Breast epithelium (tissue), 4 donors: Measurements from ENCODE around the gene CATSPER3. TPM values are rescaled to one million over a fixed set of nuclear protein-coding genes. Genes with fewer than 3 reads are reported as not detected.

Source experiments
- DNase-seq, 2 donors: peaks; one replicate each; pipeline ENCODE4 v3.0.0-alpha.2; 2019; ENCODE audit warnings: low spot score in 2 of 2
- H3K27ac ChIP-seq, 2 donors: fragments of 200-600 bp; sonication (generic) in 1 of 2; one replicate each; pipeline ENCODE4 v1.5.1; 2016 to 2019; ENCODE audit warnings: mild to moderate bottlenecking in 1 of 2
- H3K27me3 ChIP-seq, 2 donors: fragments of 200-600 bp; sonication (generic) in 1 of 2; one replicate each; pipeline versions ENCODE4 v1.5.1 to v1.6.0; 2017 to 2019; ENCODE audit warnings: control low read depth in 1 of 2, mild to moderate bottlenecking in 1 of 2
- H3K36me3 ChIP-seq: fragments of 200-600 bp; one replicate; pipeline ENCODE4 v1.5.1; 2019
- H3K4me1 ChIP-seq, 2 donors: fragments of 200-600 bp; sonication (generic); one replicate each; pipeline ENCODE4 v1.5.1; 2016 to 2019; ENCODE audit warnings: control low read depth in 1 of 2
- H3K4me3 ChIP-seq, 3 donors: fragments of 200-600 bp; sonication (generic); 1 replicate in 2 of 3; 2 replicates in 1 of 3; pipeline ENCODE4 v1.5.1; 2016 to 2019; ENCODE audit warnings: mild to moderate bottlenecking in 3 of 3, moderate library complexity in 2 of 3
- H3K9me3 ChIP-seq, 2 donors: fragments of 200-600 bp; sonication (generic) in 1 of 2; one replicate each; pipeline ENCODE4 v1.5.1; 2016 to 2019; ENCODE audit warnings: control low read depth in 1 of 2
- POLR2A ChIP-seq: fragments of 450-650 bp; IDR thresholded peaks from one replicate; pipeline ENCODE4 v1.6.1; 2016; ENCODE audit warnings: antibody characterized with exemption, mild to moderate bottlenecking, moderate library complexity
- POLR2AphosphoS5 ChIP-seq, 3 donors: sonication (generic); formaldehyde crosslinking; IDR thresholded peaks; one replicate each; pipeline ENCODE4 v1.6.1; 2017; ENCODE audit warnings: antibody characterized with exemption in 3 of 3
- intact Hi-C: fragments of 100-400 bp; cut with DNase I; formaldehyde crosslinking; loops from one replicate; pipeline ENCODE4 v1.15.1; 2023; ENCODE audit warnings: low total_unique reads
- total RNA-seq, 3 donors: library from RNA; depleted of rRNA; stranded (reverse); fragments of >200 nt; gene quantifications; one replicate each; pipeline ENCODE4 v1.1.0, GENCODE V29; 2016
- TF ChIP-seq, protein P1 (sequence below), 3 donors: fragments of 450-650 bp; IDR thresholded peaks; one replicate each; pipeline ENCODE4 v1.5.1; 2016 to 2017; ENCODE audit warnings: antibody characterized with exemption in 3 of 3, mild to moderate bottlenecking in 3 of 3, moderate library complexity in 3 of 3

Gene CATSPER3
- total RNA-seq, 3 donors from 2014 or later = 0.32 to 0.44 TPM; not detected in 1

DNA sequence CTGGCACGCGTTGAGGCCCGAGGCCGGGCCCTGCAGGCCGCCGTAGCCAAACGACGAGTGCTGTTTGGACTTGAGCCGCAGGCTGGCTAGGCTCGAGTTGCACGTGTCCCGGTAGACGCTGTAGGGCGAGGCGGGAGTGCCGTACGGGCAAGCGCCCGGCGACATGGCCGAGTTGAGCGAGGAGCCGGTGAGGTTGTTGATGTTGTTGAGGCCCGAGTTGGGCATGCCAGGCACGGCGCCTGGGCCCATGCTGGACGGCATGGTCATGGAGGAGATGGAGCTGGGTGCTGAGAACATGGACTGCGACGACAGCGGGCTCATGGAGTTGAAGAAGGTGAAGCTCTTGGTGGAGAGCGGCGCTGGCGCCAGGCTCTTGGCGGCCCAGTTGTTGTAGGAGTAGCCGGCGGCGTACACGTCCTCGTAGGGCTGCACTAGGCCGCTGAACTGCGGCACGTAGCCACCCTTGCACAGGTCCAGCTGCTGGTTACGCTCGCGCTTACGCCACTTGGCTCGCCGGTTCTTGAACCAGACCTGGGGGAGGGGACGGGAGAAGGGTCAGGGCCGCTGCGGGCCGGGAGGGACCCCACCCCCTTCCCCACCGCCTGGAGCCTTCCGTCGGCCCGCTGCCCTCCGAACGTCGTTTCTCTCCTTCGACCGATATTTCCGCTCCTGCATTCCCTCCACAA lies 61.2 kb downstream of the CATSPER3 start:
- intact Hi-C loops = loop anchor here (5.0 kb wide), 1 partner anchor 1103 kb away; the partner anchor contains the start of gene SMAD5
- Histone ChIP-seq H3K4me1 (peaks cover 13 to 17% of the 10 kb centered on the region in 2 donors), H3K27me3 (peaks cover 7 to 70% of the 10 kb centered on the region in 2 donors), H3K9me3 (no peaks in the 10 kb centered on the region), H3K36me3 (no peaks in the 10 kb centered on the region), H3K4me3 (peak overlapping the region in 1 of 3 donors; percentile 2), H3K27ac (no peak overlapping the region)
- TF ChIP-seq POLR2A (no peak), POLR2AphosphoS5 (IDR thresholded peaks at IDR 0.05) (no peak)
- TF ChIP-seq, protein P1, sequence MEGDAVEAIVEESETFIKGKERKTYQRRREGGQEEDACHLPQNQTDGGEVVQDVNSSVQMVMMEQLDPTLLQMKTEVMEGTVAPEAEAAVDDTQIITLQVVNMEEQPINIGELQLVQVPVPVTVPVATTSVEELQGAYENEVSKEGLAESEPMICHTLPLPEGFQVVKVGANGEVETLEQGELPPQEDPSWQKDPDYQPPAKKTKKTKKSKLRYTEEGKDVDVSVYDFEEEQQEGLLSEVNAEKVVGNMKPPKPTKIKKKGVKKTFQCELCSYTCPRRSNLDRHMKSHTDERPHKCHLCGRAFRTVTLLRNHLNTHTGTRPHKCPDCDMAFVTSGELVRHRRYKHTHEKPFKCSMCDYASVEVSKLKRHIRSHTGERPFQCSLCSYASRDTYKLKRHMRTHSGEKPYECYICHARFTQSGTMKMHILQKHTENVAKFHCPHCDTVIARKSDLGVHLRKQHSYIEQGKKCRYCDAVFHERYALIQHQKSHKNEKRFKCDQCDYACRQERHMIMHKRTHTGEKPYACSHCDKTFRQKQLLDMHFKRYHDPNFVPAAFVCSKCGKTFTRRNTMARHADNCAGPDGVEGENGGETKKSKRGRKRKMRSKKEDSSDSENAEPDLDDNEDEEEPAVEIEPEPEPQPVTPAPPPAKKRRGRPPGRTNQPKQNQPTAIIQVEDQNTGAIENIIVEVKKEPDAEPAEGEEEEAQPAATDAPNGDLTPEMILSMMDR (IDR thresholded peaks at IDR 0.05) = no peak
- DNase-seq = no peak

DNA sequence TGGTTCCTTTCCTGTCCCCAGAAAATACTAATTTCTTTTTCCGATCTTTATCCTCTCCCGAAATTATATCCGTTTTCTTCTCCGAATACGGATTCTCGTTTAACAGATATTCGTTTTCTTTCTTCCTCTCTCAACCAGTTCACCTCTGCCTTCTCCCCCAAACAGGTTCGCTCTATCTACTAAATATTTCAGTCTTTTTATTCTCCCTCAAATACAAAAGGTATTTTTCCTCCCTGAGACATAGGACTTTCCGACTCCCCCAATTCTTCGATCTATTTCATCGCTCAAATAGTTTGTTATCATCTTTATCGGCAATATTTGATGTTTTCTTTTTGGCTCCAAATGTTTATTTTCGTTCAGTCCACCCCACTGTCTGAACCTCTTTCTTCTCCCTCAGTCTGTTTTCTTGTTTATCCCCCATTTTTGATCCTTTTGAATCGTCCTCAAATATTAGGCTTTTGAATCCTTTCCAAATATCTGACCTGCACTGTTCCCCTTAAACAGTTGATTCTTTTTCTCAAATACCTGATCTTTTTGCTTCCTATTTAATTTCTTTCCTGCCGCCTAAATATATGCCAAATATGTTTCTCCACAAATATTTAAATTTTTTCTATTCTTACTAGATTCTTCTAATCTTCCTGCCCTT lies 61.9 kb downstream of the CATSPER3 start:
- Histone ChIP-seq H3K27ac (no peak overlapping the region), H3K4me1 (peaks cover 13 to 17% of the 10 kb centered on the region in 2 donors), H3K27me3 (peaks cover 7 to 76% of the 10 kb centered on the region in 2 donors), H3K9me3 (no peaks in the 10 kb centered on the region), H3K36me3 (no peaks in the 10 kb centered on the region), H3K4me3 (no peak overlapping the region)
- intact Hi-C loops = loop anchor here (5.0 kb wide), 1 partner anchor 1103 kb away; the partner anchor contains the start of gene SMAD5
- TF ChIP-seq, protein P1 (IDR thresholded peaks at IDR 0.05) = no peak
- TF ChIP-seq POLR2AphosphoS5 (IDR thresholded peaks at IDR 0.05) = no peak
- TF ChIP-seq POLR2A = no peak
- DNase-seq = no peak

DNA sequence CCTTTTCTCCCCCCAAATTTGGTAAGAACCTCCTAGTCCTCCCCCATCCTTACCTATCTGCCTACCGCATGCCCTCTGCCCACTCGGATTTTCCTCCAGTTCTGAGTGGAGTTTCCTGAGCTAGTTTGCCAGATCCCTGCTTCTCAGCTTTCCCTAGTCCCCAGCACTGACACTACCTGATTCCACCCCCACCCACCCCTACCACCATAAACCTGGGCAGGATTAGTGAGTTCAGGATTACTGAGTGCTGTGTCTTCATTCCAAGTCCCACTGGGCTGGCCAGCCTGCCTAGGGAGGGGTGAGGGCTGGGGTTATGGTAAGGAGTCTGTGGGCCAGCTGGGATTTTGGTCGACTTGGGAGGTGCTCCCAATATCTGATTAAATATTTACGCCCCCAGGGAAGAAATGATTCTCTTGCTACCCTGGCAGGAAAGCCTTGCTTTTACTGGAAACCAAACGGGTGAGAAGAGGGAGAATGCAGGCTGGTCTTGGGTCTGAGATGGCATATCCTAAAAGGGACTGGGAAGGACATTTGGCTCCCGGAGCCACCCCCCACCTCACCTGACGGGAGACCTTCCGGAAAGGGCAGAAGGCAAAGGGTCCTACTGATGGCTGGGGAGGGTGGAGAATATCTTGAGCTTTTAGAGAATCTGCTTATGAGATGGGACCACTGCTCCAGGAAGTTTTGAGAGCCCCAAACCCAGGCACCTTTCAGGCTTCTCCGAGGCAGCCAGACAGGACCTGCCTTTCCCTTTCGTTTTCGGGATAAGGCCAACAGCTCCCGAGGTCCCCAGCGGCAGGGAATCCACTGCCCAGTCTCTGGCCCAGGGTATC lies 62.6 kb downstream of the CATSPER3 start:
- intact Hi-C loops = no loop called here
- no peak for DNase-seq
- H3K36me3 ChIP-seq = no peaks in the 10 kb centered on the region
- TF ChIP-seq, protein P1 (IDR thresholded peaks at IDR 0.05) = no peak
- TF ChIP-seq POLR2A (no peak), POLR2AphosphoS5 (IDR thresholded peaks at IDR 0.05) (no peak)
- H3K4me3 ChIP-seq = peak overlapping the region; percentile 24 to 67 (median 26)
- H3K4me1 ChIP-seq = peaks cover 13 to 17% of the 10 kb centered on the region in 2 donors
- H3K9me3 ChIP-seq = no peaks in the 10 kb centered on the region
- H3K27ac ChIP-seq = no peak overlapping the region
- peaks cover 7 to 84% of the 10 kb centered on the region in 2 donors for H3K27me3 ChIP-seq

DNA sequence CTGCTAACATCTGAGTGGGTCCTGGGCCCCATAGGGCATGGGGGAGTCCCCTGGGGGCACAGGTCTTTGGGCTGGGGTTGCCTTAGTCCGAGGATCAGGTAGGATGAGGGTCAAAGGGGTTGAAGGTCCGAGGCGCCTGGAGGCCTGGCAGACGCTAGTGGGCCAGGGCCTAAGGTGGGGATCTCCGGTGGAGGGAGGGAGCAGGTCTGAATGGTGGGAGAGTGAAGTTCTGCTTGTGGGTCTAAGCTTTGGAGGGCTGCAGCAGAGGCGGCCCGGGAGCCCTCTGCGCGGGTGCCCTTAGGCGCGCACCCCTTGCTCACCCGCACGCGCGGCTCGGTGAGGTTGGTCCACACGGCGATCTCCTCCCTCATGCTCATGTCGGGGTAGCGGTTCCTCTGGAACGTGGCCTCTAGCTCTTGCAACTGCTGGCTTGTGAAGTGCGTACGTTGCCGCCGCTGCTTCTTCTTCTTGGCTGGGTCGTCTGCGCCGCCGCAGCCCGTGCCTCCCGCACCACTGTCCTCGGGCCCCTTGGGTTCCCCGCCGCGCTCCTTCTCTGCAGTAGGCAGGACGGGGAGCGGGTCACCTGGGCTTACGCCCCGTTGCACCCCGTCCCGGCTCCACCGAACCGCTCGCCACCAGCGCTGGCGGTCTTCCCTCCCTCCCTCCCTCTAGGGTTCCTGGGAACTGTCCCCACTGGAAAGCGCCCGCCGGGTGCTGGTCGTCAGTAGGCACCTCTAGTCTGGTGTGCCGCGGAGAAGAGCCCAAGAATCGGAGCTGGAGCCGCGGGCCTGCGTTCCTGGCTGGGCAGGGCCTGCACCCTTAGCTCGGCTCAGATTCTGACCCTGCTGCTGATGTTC lies 63.5 kb downstream of the CATSPER3 start:
- Histone ChIP-seq H3K27ac (no peak overlapping the region), H3K4me1 (peaks cover 13 to 17% of the 10 kb centered on the region in 2 donors)

More for the DNA sequence above, 63.5 kb downstream of the CATSPER3 start:
- no peak for DNase-seq
- Histone ChIP-seq H3K27me3 (peaks cover 7 to 92% of the 10 kb centered on the region in 2 donors), H3K9me3 (no peaks in the 10 kb centered on the region), H3K36me3 (no peaks in the 10 kb centered on the region), H3K4me3 (peak overlapping the region; percentile 24 to 67 (median 26))
- intact Hi-C loops = no loop called here
- TF ChIP-seq, protein P1 (IDR thresholded peaks at IDR 0.05) = no peak
- no peak for TF ChIP-seq POLR2AphosphoS5 (IDR thresholded peaks at IDR 0.05)
- TF ChIP-seq POLR2A = no peak
